HG03064 (cell line): ENCODE data around the gene WASF3.
"Not testable (repeated sequence)": the region's sequence is repeated elsewhere in the genome, so short reads cannot be mapped to it uniquely, and the experiment has no call there.

Experiments used
- ATAC-seq: cut with Tn5 transposase; IDR thresholded peaks from one replicate; pipeline ENCODE4 v1.9.1; 2021; ENCODE audit warnings: low read depth; ENCODE audit not compliant: unreplicated experiment

The WASF3 gene

GRCh38 chr13:26706381-26706780, 148.9 kb downstream of the WASF3 start:
- ATAC-seq: no peak

GRCh38 chr13:26707122-26708006, 149.9 kb downstream of the WASF3 start:
- ATAC-seq: no peak

GRCh38 chr13:26708007-26708297, 150.5 kb downstream of the WASF3 start:
- ATAC-seq: no peak

- ATAC-seq: no peak
Observed at GRCh38 chr13:26709461-26709860, 152.0 kb downstream of the WASF3 start.

- ATAC-seq: no peak
Observed at GRCh38 chr13:26710166-26710565, 152.7 kb downstream of the WASF3 start.

GRCh38 chr13:26711211-26711610, 153.7 kb downstream of the WASF3 start:
- no peak for ATAC-seq

- no peak for ATAC-seq
Observed at GRCh38 chr13:26713341-26713740, 155.9 kb downstream of the WASF3 start.

GRCh38 chr13:26716984-26717383, 159.5 kb downstream of the WASF3 start:
- ATAC-seq: no peak

GRCh38 chr13:26718146-26718545, 160.7 kb downstream of the WASF3 start:
- no peak for ATAC-seq

GRCh38 chr13:26718872-26719271, 161.4 kb downstream of the WASF3 start:
- ATAC-seq: no peak

GRCh38 chr13:26719356-26719945, 162.0 kb downstream of the WASF3 start:
- no peak for ATAC-seq

GRCh38 chr13:26721251-26722121, 164.0 kb downstream of the WASF3 start:
- ATAC-seq: peak; percentile 66

GRCh38 chr13:26722321-26722720, 164.8 kb downstream of the WASF3 start:
- no peak for ATAC-seq

GRCh38 chr13:26723620-26724019, 166.1 kb downstream of the WASF3 start:
- ATAC-seq: not testable (repeated sequence)

GRCh38 chr13:26726684-26727083, 169.2 kb downstream of the WASF3 start:
- ATAC-seq: no peak

- ATAC-seq: no peak
Observed at GRCh38 chr13:26727122-26727521, 169.6 kb downstream of the WASF3 start.

GRCh38 chr13:26727633-26728032, 170.2 kb downstream of the WASF3 start:
- ATAC-seq: no peak

- ATAC-seq: no peak
Observed at GRCh38 chr13:26735677-26736076, 178.2 kb downstream of the WASF3 start.
